Right kidney (tissue), 1 donor: ENCODE data around the gene FNDC11.

ENCODE experiments used
- DNase-seq: peaks from one replicate; pipeline ENCODE4 v3.0.0-alpha.2; 2016

FNDC11 gene

DNA sequence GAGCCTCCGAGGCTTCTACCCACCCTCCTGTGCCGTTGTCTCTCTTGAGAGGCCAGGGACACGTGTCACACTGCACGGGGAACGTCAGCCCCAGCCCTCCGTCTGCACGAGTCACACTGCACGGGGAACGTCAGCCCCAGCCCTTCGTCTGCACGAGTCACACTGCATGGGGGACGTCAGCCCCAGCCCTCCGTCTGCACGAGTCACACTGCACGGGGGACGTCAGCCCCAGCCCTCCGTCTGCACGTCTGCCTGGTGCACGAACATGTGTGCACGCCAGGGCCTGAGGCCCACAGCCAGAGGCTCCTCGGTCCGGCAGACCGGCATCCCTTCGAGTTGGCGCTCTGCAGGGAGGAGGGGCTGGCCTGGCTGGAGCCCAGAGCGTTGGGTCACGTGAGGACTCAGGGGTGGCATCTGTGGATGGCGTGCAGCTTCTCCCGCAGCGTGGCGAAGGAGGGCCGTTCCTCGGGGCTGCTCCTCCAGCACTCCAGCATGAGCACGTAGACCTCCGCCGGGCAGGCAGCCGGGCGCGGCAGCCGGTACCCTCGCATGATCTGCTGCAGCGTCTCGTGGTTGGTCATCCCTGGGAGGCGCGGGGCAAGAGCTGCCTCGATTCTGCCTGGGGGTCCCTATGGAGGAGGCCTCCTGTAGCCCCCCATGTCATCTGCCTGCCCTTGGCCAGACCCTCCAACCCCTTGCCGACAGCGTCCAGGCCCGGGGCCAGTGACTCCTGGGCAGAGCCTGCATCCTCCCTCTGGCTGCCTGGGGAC is 13.4 kb upstream of the FNDC11 start:
- peak; percentile 47 for DNase-seq

DNA sequence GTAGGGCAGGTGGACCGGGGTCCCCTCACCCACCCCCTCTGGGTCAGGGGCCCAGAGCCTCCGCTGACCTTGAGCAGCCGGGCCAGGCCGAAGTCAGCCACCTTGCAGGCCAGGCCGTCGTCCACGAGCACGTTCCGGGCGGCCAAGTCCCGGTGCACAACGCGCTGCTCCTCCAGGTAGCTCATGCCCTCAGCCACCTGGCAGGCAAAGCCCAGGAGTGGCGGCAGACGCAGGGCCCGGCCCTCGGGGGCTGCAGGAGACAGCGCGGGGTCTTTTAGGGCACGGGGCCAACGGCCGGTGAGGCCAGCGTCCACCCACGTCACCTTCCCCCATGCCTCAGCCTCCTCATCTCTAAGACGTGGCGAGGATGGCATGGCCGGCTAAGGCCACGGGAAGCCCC is 12.6 kb upstream of the FNDC11 start:
- peak; percentile 9 for DNase-seq

DNA sequence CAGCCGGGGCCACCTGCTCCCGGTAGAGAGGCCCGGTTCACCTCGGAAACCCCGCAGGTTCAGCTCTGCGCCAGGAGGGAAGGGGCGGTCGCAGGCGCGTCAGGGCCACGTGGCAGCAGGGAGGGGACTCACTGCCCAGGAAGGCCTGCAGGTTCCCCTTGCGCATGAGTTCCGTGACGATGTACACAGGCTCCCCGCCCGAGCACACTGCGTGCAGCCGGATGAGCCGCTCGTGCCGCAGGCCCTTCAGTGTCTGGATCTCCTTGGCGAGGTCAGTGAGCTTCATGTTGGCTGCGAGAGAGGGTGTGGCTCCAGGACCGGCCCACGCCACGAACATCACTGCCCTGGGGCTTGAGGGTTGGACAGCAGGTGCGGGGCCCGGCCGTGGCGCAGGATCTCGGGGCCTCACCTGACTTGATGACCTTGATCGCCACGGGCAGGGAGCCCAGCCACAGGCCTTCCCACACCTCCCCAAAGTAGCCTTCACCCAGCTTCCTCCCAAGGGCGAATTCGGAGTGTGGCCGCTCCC is 11.9 kb upstream of the FNDC11 start:
- no peak for DNase-seq

DNA sequence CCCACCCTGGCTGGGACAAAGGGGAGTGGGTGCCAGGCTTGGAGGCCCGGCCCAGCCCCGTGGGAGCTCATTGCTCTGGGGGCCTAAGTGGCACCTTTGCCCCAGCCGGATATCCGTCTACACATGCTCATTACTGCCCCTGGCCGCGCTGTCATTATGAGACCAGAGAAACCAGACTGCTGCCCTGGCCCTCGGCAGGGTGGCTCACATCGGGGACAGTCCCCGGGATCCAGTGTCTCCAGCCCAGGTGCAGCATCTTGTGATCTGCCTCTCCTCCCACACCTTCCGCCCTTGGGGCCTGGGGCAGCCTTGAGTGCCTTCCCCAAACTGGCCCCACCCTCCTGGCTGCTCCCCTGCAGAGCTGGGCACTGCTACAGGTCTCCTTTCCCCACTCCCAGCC is 11.3 kb upstream of the FNDC11 start:
- no peak for DNase-seq

DNA sequence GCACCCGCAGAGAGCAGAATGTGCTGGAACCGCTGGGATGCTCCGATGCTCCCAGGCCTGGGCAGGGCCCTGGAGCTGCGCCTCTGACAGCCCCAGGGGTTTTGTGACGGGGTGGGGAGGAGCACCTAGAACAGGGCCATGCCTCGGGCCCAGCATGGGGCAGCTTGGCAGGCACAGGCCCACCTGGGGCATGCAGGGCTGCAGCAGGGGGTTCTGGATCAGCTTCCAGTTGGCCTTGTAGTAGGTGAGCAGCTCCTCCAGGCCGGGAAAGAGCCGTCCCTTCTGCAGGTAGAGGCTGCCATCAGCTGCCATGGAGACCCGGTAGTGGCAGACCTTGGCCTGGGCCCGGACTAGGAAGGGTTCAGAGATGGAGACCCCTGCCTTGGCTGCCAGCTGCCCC is 10.8 kb upstream of the FNDC11 start:
- DNase-seq = no peak

DNA sequence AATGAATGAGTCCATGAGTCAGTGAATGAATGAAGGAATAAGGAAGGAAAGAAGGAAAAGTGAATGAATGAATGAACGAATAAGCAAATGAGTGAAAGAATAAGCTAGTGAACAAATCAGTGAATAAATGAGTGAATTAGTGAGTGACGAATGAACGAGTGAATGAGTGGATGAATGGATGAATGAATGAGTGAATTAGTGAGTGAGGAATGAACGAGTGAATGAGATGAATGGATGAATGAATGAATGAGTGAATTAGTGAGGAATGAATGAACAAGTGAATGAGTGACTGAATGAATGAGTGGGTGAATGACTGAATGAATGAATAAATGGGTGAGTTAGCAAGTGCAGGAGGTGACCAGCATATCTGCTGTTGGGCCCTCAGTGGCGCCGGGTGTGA is 10.2 kb upstream of the FNDC11 start:
- no peak for DNase-seq

DNA sequence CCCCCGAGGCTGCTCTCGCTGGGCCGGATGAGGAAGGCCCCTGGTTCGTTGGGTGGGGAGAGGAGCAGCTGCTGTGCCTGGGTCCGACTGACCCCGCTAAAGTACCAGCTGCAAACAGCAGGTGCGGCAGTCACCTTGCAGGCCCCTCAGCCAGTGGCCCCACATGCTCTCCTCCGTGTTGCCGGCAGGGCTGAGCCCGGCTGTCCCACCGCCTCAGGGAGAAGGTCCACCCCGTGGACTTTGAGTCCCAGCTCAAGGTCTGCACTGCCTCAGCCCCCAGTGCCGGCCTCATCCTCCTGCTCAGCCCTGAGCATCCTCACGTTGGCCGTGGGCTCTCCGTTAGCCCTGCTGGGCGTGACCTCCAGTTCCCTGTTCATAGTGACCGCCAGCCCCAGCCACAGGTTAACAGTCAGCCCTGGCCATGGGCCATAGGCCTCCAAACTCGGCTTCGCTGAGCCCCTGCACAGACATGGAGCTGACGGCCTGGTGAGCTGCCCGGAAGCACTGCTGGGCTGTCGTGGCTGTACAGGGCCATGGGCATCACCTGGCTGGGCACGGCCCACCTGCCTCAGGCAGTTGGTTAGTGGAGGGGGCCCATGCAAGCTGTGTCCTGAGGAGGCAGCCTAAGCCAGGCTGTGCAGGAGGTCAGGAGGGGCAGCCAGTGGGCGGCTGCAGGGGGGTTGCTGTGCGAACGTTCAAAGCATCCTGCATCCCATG is 9.6 kb upstream of the FNDC11 start:
- no peak for DNase-seq

DNA sequence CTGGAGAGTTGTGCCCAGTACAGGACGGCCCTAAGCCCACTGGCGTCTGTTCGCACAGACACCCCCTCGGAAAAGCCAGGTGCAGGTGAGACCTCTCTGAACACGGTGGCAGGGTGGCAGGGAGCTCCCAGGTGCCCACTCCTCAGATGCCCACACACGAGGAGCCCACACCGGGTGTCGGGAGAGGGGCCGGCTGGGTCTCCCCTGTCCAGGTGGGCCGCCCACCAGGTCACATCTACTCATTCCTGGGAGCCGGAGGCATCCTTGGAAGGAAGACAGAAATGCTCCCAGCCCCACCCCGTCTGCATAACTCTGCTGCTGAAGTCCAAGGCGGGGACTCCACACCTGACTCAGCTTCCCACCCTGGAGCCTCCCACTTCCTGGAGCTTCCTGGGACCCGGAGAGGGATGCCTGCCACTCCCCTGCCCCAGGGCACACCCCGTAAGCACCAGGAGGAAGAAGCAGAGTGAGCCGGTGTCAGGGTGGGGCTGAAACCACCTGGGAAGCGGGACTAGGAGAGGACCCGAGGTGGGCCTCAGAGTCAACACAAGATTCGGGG is 8.9 kb upstream of the FNDC11 start:
- DNase-seq = no peak

DNA sequence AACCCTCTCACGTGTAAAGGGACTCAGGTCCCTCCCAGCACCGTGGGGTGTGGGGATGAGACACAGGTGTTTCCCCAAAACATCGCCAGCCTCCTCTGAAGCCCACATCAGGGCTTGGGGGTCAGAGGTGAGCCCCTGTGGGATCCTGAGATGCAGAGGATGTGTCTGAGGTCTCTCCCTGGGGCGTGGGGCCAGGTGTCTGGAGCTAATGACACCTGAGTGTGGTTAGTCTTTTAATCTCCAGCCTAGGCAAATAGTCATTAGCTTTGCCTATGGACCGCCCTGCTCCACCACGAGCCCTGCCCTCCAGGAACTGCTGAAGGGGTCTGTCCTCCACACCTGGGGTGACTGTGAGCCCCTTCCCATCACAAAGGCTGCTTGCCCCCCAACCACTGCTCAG is 8.1 kb upstream of the FNDC11 start:
- no peak for DNase-seq

DNA sequence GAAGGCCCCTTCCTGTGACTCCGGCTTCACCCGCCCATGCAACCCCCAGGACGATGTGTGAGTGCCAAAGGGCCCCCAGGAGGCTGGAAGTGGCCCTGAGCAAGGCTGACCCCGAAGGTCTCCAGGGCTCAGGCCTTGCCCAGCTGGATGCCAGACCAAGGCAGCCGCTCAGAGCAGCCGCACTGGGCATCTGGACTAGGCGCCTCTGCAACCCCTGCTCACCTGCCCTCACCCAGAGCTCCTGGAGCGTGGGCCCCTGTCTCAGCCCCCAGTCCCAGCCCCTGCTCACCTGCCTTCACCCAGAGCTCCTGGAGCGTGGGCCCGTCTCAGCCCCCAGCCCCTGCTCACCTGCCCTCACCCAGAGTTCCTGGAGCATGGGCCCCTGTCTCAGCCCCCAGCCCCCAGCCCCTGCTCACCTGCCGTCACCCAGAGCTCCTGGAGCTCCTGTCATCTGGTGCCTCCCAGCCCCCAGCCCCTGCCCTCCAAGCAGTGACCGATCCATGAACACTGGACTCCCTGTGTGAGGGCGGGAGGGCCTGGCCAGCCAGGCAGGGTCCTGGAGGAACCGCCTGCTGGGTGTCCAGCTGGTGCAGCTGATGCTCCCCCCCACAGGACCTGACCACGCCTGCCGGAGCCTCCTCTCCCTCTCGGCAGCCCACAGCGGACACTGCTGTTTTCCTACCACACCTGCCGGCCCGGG is 7.6 kb upstream of the FNDC11 start:
- no peak for DNase-seq

DNA sequence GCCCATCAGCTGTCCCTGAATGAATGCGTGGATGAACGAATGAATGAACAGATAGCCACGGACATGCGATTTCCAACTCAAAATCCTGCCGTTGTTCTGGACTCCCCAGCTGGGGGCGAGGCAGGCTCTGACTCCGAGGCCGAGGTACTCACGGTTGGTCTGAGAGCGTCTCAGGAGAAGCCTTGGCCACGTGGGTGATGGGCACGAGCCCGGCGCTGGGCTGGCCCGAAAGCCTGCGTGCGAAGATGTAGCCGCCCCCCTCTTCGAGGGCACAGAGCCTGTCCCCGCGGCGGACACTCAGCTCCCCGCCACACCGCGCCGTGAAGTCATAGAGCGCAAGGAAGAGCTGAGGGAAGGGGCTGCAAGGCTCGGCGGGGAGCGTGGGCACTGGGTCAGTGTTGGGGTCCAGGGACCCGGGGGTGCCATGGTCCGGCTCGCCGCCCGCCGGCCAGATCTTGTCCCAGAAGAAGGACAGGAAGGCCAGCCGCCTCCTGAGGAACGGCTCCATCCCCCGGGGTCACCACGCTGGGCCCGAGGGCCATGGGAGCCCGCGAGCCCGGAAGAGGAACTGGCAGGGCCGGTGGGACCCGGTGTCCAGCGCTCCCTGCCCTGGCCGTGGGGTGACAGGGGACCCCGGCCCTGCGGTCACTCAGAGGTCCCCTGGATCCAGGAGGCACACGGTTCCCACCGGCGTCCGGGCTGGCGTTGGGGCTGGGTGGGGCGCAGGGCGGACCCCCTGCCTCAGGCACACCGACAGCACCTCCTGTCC is 6.8 kb upstream of the FNDC11 start:
- DNase-seq = no peak

DNA sequence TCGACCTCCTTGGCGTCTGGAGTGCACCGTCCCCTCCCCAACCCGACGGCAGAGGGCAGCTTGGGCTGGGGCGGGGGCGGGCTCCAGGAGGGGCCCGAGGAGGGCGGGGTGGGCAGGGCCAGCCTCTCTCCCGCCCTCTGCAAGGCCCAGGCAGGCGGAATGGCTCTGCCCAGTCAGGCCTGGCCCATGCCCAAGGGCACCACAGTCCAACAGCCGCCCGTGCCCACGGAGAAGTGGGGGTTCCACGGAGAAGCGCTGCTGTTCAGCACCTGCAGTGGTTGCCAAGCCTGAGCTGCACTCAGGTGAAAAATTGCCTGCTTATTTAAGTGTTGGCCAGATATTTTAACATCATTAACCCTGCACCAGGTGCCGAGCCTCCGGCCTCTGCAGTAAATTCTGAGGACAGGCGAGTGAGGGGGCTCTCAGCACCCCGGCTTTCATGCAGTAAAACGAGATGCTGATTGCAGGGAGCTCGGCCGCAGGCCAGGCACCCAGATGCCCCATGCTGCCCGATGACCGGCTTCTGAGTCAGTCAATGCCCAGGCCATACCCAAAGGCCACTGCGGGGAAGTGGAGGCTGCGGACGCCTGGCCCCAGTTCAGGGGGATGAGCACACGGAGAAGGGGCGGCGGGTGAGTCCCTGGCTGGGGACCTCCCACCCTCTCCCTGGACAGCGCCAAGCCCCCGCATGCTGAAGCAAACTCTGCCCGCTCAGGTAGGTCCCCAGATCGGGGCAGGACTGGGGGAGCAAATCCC is 6.1 kb upstream of the FNDC11 start, which contains the start of gene SRMS:
Gene SRMS, minus strand, starts transcription at position 25 of the 756 bp plus-strand sequence. CDS start 286 bp downstream, outside the sequence.
- no peak for DNase-seq

DNA sequence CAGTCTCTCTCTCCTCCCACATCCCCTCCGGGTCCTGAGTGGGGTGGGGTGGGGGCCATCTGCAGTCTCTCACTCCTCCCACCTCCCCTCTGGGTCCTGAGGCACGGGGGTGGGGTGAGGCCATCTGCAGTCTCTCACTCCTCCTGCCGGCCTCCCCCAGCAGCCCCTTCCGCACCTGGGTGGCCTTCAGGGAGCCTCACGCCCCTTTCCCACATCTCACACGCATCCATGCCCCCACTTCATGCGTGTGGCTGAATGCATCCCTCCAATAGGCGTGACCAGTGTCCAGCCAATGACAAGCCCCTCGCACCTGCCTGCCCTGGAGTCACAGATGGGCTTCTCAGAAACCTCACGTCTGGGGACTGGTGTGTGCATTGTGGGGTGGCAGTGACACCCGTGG is 5.4 kb upstream of the FNDC11 start:
- no peak for DNase-seq

DNA sequence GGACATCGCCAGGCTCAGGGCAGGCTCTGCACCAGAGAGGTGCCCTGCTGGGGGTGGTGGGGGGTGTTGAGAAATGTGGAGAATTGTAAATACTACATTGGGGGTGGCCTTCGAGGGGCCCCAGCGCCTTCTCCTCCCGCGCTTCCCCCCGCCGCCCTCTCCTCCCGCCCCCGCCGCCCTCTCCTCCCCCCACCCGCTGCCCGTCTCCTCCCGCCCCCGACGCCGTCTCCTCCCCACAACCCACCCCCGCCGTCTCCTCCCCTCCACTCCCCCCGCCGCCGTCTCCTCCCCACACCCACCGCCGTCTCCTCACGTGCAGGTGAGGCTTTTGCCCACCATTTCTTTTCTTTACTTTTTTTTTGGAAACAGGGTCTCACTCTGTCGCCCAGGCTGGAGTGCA is 4.9 kb upstream of the FNDC11 start:
- no peak for DNase-seq

DNA sequence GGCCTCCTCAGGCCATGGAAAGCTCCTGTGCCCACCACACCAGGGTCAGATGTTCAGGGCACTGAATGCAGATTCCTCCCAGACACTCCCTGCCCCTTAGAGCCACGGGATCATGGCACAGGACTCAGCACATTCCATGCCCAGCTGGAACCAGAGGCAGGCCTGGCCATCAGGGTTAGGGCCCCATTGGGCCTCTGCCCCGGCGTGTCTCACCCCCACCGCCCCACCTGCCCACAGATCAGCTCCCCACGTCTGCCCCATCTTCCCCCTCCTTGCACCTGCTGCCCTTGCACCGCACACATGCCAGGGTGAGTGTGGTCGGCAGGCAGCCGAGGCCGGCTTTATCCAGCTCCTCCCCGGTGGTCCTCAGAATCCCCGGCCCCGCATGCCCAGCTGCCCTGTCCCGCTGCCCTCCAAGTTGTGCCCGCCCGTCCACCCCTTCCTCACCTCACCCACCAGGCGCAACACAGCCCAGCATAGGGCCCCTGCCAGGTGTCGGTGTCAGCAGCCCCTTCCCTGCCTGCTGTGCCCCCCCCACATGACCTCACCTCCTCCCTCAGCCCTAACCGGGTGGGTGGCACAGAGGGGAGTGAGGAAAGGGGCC is 4.2 kb upstream of the FNDC11 start:
- DNase-seq = no peak

DNA sequence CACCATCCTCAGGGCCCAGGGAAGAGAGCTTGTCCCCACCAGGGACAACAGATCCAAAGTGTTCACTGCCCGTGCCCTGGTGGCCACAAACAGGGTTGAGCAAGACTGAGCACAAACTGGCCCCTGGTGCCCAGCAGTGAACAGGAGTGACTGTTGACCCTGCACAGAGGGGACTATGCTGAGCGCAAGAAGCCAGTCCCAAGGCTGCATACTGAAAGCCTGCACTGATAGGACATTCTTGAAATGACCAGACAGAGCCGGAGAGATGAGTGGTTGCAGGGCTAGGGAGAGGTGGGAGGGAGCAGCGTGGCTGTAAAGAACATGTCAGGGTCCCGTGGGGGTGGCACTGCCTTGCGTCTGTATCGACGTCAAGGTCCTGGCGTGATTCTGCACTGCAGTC is 2.9 kb upstream of the FNDC11 start:
- no peak for DNase-seq

DNA sequence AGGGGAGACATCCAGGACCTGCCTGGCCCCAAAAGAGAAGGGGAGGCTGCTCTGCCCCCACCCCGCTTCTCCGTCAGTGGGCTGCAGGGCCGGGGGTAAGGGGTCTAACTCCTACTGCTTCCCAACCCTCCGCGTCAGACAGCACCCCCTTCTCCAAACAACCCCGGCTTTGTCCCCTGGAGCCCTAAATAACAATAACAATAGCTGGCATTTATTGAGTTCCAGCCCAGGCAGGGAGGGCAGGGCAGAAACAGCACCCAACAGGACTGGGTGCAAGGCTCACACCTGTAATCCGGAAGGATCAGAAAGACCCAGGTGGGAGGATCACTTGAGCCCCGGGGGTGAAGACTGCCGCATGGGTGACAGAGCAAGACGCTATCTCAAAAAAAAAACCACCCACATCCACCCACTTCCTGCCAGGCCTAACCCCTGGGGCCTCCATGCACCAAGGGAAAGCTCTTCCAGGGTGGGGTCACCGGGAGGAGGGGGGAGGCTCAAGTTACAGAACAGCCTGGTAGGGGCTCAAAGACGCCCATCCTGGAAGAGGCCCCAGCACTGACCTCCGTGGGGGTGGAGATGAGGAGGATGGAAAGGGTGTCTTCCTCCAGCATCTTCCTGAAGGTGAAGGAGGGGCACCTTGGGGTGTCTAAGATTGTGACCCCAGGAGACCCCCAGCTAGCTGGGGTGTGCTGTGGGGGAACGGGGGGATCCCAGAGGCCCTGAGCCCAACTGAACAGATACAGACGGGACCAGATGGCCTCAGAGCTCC is 1.3 kb upstream of the FNDC11 start:
- no peak for DNase-seq

DNA sequence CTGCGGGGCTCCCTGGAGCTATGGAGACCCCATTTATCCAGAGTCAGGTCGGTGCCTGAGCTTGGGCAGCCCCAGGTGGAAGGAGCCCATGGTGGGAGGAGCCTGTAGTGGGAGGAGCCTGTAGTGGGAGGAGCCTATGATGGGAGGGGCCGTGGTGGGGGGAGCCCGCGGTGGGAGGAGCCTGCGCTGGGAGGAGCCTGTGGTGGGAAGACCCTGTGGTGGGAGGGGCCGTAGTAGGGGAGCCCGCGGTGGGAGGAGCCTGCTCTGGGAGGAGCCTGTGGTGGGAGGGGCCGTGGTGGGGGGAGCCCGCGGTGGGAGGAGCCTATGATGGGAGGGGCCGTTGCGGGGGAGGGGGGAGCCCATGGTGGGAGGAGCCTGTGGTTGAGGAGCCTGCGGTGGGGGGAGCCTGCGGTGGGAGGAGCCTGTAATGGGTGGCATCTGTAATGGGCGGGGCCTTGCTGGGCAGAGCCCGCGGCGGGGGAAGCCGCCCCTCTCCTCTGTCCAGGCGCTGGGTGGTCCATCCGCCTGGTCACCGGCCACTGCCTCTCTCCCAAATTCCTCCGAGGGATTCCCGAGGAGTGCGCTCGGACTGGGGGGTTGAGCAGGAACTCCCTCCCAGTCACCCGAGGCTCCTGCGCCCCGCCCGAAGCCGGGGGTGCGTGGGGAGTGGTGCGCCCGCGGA is 567 bp upstream of the FNDC11 start:
- peak; percentile 75 for DNase-seq
